Muscle of leg (tissue), 16 donors: Measurements from ENCODE around the gene NDUFB11. TPM values are rescaled to one million over a fixed set of nuclear protein-coding genes. Genes with fewer than 3 reads are reported as not detected.
A peak's percentile ranks its signal among the peaks of the same experiment; 100 is the strongest.

Experiments used
- DNase-seq: peaks from one replicate; pipeline ENCODE4 v3.0.0; 2013
- H3K27ac ChIP-seq: one replicate; pipeline ENCODE4 v1.5.1; 2013; ENCODE audit warnings: mild to moderate bottlenecking, low read length, control low read depth
- H3K27me3 ChIP-seq: one replicate; pipeline ENCODE4 v1.6.1; 2013; ENCODE audit warnings: low read length; ENCODE audit not compliant: control insufficient read depth, insufficient read depth
- H3K36me3 ChIP-seq: one replicate; pipeline ENCODE4 v1.6.1; 2013; ENCODE audit warnings: low read length; ENCODE audit not compliant: control insufficient read depth, insufficient read depth
- H3K4me1 ChIP-seq: one replicate; pipeline ENCODE4 v1.6.1; 2013; ENCODE audit warnings: low read length; ENCODE audit not compliant: control insufficient read depth, insufficient read depth
- H3K4me3 ChIP-seq: one replicate; pipeline ENCODE4 v1.5.1; 2013; ENCODE audit warnings: low read length, control low read depth
- H3K9me3 ChIP-seq: replicated peaks from 2 replicates; pipeline ENCODE4 v1.6.1; 2013; ENCODE audit warnings: low read depth, low read length; ENCODE audit not compliant: control insufficient read depth
- WGBS: methylation state at CpG from one replicate; pipeline ENCODE4 v1.1.5; 2013; ENCODE audit warnings: missing lambda C conversion rate; ENCODE audit not compliant: insufficient coverage; 5-methylcytosine and 5-hydroxymethylcytosine counted together
- long read RNA-seq, 11 donors: transcript quantifications; one replicate each; lab custom pipeline, GENCODE V29; 2026
- polyA plus RNA-seq, 8 donors: library from polyadenylated mRNA; unstranded; fragments of 120-200 nt; gene quantifications; one replicate each; pipeline versions ENCODE4 v1.2.1 to v1.2.3, GENCODE V29; 2013; ENCODE audit warnings: inconsistent platforms in 1 of 8, low replicate concordance in 1 of 8; ENCODE audit not compliant: insufficient read length in 8 of 8, insufficient read depth in 1 of 8
- total RNA-seq: library from RNA; stranded (reverse); fragments of 120-200 nt; gene quantifications from one replicate; pipeline ENCODE4 v1.2.4, GENCODE V29; 2013

The NDUFB11 gene
- 107 TPM for total RNA-seq
- 100 to 1,000 TPM in 3 of 8 donors, 10 to 100 TPM in 5; 96.9 to 117 (median 99.3) TPM for polyA plus RNA-seq
- long read RNA-seq, donor 1, transcript NDUFB11-202 (3 exons, 1,388 nt), result major isoform, 38 of 50 reads
- long read RNA-seq, donor 1, transcript NDUFB11-201 (3 exons, 948 nt), result minor isoform, 12 of 50 reads
- long read RNA-seq, donor 1, partial matches to known transcripts, result 0 of 50 reads
- long read RNA-seq, donor 1, other reads (novel, unspliced or antisense), result 0 of 50 reads
- long read RNA-seq, donor 2, transcript NDUFB11-202 (3 exons, 1,388 nt), result major isoform, 18 of 22 reads
- long read RNA-seq, donor 2, partial matches to known transcripts, result 0 of 22 reads
- long read RNA-seq, donor 2, other reads (novel, unspliced or antisense), result 0 of 22 reads
- long read RNA-seq, donor 3, transcript NDUFB11-201 (3 exons, 948 nt), result minor isoform, 26 of 91 reads
- long read RNA-seq, donor 3, transcript NDUFB11-202 (3 exons, 1,388 nt), result major isoform, 65 of 91 reads
- long read RNA-seq, donor 3, partial matches to known transcripts, result 0 of 91 reads
- long read RNA-seq, donor 3, other reads (novel, unspliced or antisense), result 0 of 91 reads
- long read RNA-seq, donor 4, transcript NDUFB11-202 (3 exons, 1,388 nt), result major isoform, 71 of 100 reads
- long read RNA-seq, donor 4, transcript NDUFB11-201 (3 exons, 948 nt), result minor isoform, 29 of 100 reads
- long read RNA-seq, donor 4, partial matches to known transcripts, result 0 of 100 reads
- long read RNA-seq, donor 4, other reads (novel, unspliced or antisense), result 0 of 100 reads
- long read RNA-seq, donor 5, transcript NDUFB11-201 (3 exons, 948 nt), result minor isoform, 56 of 315 reads
- long read RNA-seq, donor 5, transcript NDUFB11-202 (3 exons, 1,388 nt), result major isoform, 178 of 315 reads
- long read RNA-seq, donor 5, partial matches to known transcripts, result 76 of 315 reads
- long read RNA-seq, donor 5, other reads (novel, unspliced or antisense), result 5 of 315 reads
- long read RNA-seq, donor 6, transcript NDUFB11-202 (3 exons, 1,388 nt), result major isoform, 157 of 240 reads
- long read RNA-seq, donor 6, transcript NDUFB11-201 (3 exons, 948 nt), result minor isoform, 65 of 240 reads
- long read RNA-seq, donor 6, partial matches to known transcripts, result 18 of 240 reads
- long read RNA-seq, donor 6, other reads (novel, unspliced or antisense), result 0 of 240 reads
- long read RNA-seq, donor 7, transcript NDUFB11-201 (3 exons, 948 nt), result minor isoform, 50 of 192 reads
- long read RNA-seq, donor 7, transcript NDUFB11-202 (3 exons, 1,388 nt), result major isoform, 133 of 192 reads
- long read RNA-seq, donor 7, partial matches to known transcripts, result 9 of 192 reads
- long read RNA-seq, donor 7, other reads (novel, unspliced or antisense), result 0 of 192 reads
- long read RNA-seq, donor 8, transcript NDUFB11-202 (3 exons, 1,388 nt), result major isoform, 75 of 112 reads
- long read RNA-seq, donor 8, transcript NDUFB11-201 (3 exons, 948 nt), result minor isoform, 37 of 112 reads
- long read RNA-seq, donor 8, partial matches to known transcripts, result 0 of 112 reads
- long read RNA-seq, donor 8, other reads (novel, unspliced or antisense), result 0 of 112 reads
- long read RNA-seq, donor 9, transcript NDUFB11-202 (3 exons, 1,388 nt), result major isoform, 72 of 102 reads
- long read RNA-seq, donor 9, transcript NDUFB11-201 (3 exons, 948 nt), result minor isoform, 30 of 102 reads
- long read RNA-seq, donor 9, partial matches to known transcripts, result 0 of 102 reads
- long read RNA-seq, donor 9, other reads (novel, unspliced or antisense), result 0 of 102 reads
- long read RNA-seq, donor 10, transcript NDUFB11-201 (3 exons, 948 nt), result minor isoform, 55 of 194 reads
- long read RNA-seq, donor 10, transcript NDUFB11-202 (3 exons, 1,388 nt), result major isoform, 139 of 194 reads
- long read RNA-seq, donor 10, partial matches to known transcripts, result 0 of 194 reads
- long read RNA-seq, donor 10, other reads (novel, unspliced or antisense), result 0 of 194 reads
- long read RNA-seq, donor 11, transcript NDUFB11-202 (3 exons, 1,388 nt), result major isoform, 101 of 148 reads
- long read RNA-seq, donor 11, transcript NDUFB11-201 (3 exons, 948 nt), result minor isoform, 47 of 148 reads
- long read RNA-seq, donor 11, partial matches to known transcripts, result 0 of 148 reads
- long read RNA-seq, donor 11, other reads (novel, unspliced or antisense), result 0 of 148 reads

DNA sequence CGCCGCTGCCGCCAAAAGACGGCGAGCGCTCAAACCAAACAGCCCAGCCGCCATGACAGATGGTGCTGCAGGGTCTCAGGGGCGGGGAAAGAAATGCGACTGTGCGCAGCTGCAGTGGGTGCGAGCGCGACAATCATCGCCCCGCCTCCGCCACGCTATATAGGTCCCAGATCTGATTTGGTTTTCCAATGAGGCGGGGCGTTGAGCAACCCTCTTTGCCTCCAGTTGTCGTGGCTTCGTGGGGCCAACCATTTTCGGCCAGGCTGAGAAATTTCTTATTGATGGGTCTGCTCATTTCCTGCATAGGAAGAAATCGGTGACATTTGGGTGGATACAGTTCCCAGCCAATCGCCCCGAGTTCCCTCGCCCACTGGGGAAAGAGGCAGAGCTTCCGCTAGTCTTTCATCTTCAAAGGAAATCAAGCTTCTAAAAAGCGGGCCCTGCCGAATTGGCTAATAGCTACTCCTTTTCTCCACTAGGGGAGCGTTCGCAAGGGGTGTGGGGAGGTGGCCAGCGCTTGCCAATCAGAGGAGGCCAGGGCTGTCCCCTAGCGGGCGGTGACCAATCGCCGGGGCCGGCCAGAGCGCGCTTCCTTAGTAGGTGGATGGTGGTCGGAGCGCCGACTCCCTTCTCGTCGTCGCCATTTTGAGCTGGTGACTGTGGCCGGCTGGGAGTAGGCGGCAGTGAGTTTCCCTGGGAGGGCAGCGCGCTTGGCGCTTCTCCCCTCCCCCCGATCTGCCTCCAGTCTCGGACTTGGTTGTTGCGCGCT lies at the start of gene NDUFB11, which contains the start of gene RBM10:
Gene NDUFB11, minus strand, starts transcription at position 77 of the 769 bp plus-strand sequence. Its CDS starts 23 bp downstream, at position 54.
Gene RBM10, plus strand, starts transcription at position 596 of the 769 bp plus-strand sequence. CDS start 2,261 bp downstream, outside the sequence.
- peaks cover 18% of the 10 kb centered on the region for H3K36me3 ChIP-seq
- peaks cover 56% of the 10 kb centered on the region for H3K27me3 ChIP-seq
- WGBS, result 32% methylated on average over 39 of the region's 54 CpGs
- H3K4me3 ChIP-seq, result peak within 1 kb of the TSS; percentile 84
- peaks cover 19% of the 10 kb centered on the region for H3K4me1 ChIP-seq
- peaks cover 10% of the 10 kb centered on the region for H3K9me3 ChIP-seq
- peak within 1 kb of the TSS; percentile 99 for H3K27ac ChIP-seq
- DNase-seq, result peak; percentile 98

DNA sequence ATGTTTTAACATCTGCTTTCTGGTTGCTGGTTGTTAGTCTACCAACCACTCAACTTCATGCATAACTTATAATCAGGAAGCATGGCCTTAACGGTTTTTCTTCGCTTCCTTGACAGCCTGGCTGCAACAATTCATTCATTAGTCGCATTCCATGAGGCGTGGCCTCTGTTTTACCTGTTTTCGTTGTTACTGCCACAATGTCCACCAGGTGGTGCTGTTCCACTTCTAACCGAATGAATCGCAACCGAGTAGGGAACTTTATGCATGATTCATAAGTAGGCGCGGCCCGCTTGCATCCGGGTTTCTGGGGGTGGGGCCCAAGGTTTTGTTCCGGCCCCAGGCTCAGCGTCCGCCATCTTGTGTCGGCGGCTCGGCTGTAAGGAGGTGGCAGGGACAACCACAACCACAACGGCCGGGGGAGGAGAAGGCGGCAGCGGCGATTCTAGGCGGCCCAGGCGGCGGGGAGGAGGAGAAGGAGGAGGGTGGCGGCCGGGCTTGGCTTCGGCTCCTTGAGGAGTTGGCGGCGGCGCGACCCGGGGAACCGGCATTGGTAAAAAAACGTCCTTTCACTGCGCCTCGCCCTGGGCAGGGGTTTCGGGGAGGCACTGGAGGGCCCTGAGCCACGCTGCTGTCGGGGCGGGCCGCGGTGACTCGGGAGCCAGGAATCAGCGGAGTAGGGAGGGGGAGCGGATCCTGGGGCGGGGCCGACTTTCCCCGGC lies 49.1 kb upstream of the NDUFB11 start, which contains the start of gene UBA1:
Gene UBA1, plus strand, starts transcription at position 355 of the 719 bp plus-strand sequence. CDS start 4,974 bp downstream, outside the sequence.
- Histone ChIP-seq H3K27ac (peak within 1 kb of the TSS; percentile 89), H3K4me3 (peak within 1 kb of the TSS; percentile 59), H3K9me3 (no peaks in the 10 kb centered on the region), H3K27me3 (peaks cover 30% of the 10 kb centered on the region), H3K4me1 (peaks cover 54% of the 10 kb centered on the region), H3K36me3 (peaks cover 29% of the 10 kb centered on the region)
- DNase-seq, result peak; percentile 99
- WGBS, result under 1% methylated on average over 44 of the region's 50 CpGs

DNA sequence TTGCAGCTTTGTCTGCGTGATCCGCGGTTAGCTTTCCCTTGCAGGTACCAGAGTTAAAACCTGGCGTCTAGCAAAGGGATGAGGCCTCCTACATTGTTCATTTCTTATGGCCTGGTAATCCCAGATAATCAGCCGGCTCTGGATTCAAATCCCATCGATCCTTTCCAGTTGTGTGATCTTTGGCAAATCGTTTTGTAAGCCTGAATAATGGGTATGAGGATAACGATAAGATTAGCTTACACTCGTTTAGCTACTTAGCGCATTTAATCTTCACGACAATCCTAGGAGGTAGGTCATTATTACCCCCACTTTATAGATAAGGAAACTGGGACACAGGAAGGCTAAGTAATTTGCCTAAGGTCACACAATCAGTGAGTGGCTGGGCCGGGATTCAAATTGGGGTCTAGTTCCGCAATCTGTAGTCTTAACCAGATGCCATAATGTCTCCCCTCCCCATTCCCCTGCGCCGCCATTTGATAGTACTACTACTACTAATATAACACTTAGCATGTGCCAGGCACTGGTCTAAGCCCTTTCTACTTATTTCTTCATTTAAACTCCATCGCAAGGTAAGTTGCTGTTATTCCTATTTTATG lies 47.4 kb upstream of the NDUFB11 start:
- Histone ChIP-seq H3K9me3 (no peaks in the 10 kb centered on the region), H3K4me3 (peak overlapping the region; percentile 63), H3K27me3 (peaks cover 42% of the 10 kb centered on the region), H3K27ac (no peak overlapping the region), H3K4me1 (peaks cover 43% of the 10 kb centered on the region), H3K36me3 (peaks cover 20% of the 10 kb centered on the region)
- 48% methylated on average over 5 of the region's 16 CpGs for WGBS
- no peak for DNase-seq

DNA sequence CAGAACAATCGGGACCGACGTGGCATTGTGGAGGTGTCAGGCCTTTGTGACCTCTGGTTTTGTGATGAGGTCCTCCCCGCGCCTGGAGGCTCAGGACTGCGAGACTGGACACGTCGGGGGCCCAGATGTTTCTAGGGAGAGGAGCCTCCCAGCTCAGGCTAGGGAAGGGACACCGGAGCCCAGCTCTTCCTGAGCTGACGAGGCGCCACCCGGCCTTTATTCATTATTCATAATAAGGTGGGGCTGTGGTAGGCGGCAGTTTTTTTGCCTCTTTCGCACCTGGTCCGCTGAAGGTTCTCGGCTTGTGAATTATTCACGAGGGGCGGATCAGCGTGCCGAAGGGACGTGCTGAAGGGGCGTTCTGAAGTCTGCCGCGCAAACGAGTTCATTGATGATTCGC lies 46.8 kb upstream of the NDUFB11 start:
- 25% methylated on average over 15 of the region's 26 CpGs for WGBS
- Histone ChIP-seq H3K9me3 (no peaks in the 10 kb centered on the region), H3K27ac (no peak overlapping the region), H3K4me3 (peak overlapping the region; percentile 63), H3K27me3 (peaks cover 47% of the 10 kb centered on the region), H3K36me3 (peaks cover 20% of the 10 kb centered on the region), H3K4me1 (peaks cover 38% of the 10 kb centered on the region)
- DNase-seq, result no peak

DNA sequence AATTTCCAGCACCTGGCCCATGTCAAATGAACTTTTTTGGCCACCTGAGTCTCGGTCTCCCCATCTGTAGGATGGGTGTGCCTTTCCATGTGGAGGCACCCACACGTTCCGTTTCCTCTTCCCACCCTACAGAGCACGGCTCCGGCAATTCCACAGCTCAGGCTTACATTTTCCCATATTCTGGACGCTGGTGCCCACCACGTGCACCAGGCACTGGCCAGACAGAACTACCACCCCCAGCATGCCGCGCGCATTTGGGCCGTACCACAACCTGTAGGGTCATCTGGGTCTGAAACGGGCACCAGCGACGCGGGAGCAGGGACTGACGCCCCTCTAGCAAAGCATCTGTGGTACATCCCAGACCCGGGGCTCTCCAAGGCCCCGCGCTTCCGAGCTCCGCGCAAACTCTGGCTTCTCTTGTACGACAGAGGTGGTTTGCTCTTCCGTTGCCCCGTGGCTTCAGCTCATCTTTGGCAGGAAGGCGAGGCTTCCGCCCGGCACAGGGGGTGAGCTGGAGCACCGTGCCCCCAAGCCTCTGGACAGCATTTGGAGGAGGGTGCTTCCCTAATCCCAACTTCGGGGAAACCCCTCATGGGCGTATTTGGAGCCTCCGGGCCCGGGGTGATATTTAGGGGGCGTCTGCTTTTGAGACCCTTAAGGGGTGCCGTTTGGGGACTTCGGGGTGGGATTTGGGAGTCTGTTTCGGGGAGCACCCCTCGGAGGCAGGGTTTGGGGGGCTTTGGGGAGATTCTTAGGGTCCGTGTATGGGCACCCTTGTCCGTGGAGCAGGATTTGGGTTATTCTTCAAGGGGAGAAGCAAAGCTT lies 46.2 kb upstream of the NDUFB11 start:
- DNase-seq, result peak; percentile 95
- H3K4me1 ChIP-seq, result peaks cover 31% of the 10 kb centered on the region
- H3K27me3 ChIP-seq, result peaks cover 53% of the 10 kb centered on the region
- peaks cover 19% of the 10 kb centered on the region for H3K36me3 ChIP-seq
- peak overlapping the region; percentile 63 for H3K4me3 ChIP-seq
- no peaks in the 10 kb centered on the region for H3K9me3 ChIP-seq
- no peak overlapping the region for H3K27ac ChIP-seq
- WGBS, result 19% methylated on average over 29 of the region's 40 CpGs

DNA sequence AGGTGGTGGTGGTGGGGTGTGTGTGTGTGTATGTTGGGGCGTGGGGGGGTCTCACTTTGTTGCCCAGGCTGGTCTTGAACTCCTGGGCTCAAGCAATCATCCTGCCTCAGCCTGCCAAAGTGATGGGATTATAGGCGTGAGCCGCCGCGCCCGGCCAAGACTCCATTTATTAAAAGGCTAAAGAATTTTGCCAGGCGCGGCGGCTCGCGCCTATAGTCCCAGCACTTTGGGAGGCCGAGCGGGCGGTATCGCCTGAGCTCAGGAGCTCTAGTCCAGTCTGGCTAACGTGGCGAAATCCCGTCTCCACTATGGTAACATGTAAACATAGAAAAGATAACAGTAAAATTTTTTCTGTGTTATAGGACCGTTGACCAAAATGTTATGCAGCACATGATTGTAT lies 45.4 kb upstream of the NDUFB11 start:
- H3K27me3 ChIP-seq, result peaks cover 58% of the 10 kb centered on the region
- WGBS, result 61% methylated on average over 13 of the region's 19 CpGs

DNA sequence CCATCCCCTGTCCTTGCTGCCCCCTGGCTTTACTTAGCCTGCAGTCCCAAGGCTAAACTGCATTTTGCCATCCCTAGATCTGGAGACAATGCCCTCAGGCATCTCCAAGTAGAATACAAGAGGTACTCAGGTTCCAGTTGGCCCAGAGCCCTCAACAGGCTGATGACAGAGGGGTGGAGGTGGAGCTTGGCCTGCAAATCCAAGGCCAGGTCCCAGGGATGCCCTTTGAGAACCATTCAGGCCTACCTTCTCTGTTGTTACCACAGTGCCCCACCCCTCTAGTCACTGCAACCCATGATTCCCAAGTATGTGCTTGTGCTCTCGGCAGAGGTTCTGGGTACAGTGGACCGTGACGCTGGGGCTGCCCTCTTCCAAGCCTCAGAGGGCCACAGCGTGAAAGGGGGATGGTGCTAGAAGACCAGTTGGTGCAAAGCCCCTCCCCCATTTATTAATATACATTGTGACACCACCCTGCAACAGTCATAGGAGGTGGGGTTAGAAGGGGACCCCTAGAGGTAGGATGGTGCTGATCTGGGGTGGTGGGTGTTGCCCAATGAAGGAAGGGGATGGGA lies 42.7 kb upstream of the NDUFB11 start:
- H3K9me3 ChIP-seq, result no peaks in the 10 kb centered on the region
- no peak overlapping the region for H3K27ac ChIP-seq
- DNase-seq, result no peak
- no peak overlapping the region for H3K4me3 ChIP-seq
- H3K27me3 ChIP-seq, result peaks cover 72% of the 10 kb centered on the region
- peaks cover 14% of the 10 kb centered on the region for H3K4me1 ChIP-seq
- WGBS, result no CpG with 5 or more reads among the region's 4 CpGs
- peaks cover 39% of the 10 kb centered on the region for H3K36me3 ChIP-seq

More for the DNA sequence above, 45.4 kb upstream of the NDUFB11 start:
- Histone ChIP-seq H3K9me3 (no peaks in the 10 kb centered on the region), H3K36me3 (peaks cover 24% of the 10 kb centered on the region), H3K4me1 (peaks cover 25% of the 10 kb centered on the region), H3K4me3 (no peak overlapping the region), H3K27ac (no peak overlapping the region)
- no peak for DNase-seq
